GM12878 (cell line): ENCODE measurements around the gene DGKB. TPM values are rescaled to one million over a fixed set of nuclear protein-coding genes. Genes with fewer than 3 reads are reported as not detected.

Experiments used
- ATAC-seq: fragments of 200-7000 bp; cut with Tn5 transposase; 3 replicates; pipeline ENCODE4 v1.9.1; 2020; ENCODE audit warnings: mild to moderate bottlenecking, moderate library complexity
- BruUV-seq: library from RNA; stranded (reverse); fragments of 400-500 nt; replicated peaks from 2 replicates; lab custom pipeline; 2021; lab: Mats Ljungman, UMichigan
- CTCF ChIA-PET: fragments of 300-600 bp; sonication (Branson Sonifier 250); formaldehyde crosslinking; extraction: SDS; loops from one replicate; lab custom pipeline; 2021; ENCODE audit warnings: inconsistent platforms; lab: Yijun Ruan, JAX
- POLR2A ChIA-PET: fragments of 350-600 bp; formaldehyde crosslinking; extraction: SDS; loops from one replicate; lab custom pipeline; 2021; ENCODE audit warnings: inconsistent platforms; lab: Charles Lee
- RAD21 ChIA-PET: fragments of 300-600 bp; sonication (Branson Sonifier 250); formaldehyde crosslinking; loops from one replicate; lab custom pipeline; 2023; ENCODE audit warnings: antibody characterized with exemption; ENCODE audit not compliant: unreplicated experiment; lab: Charles Lee
- SMC1A ChIA-PET: fragments of 300-600 bp; sonication (Branson Sonifier 250); formaldehyde crosslinking; loops from one replicate; lab custom pipeline; 2023; ENCODE audit not compliant: unreplicated experiment, uncharacterized antibody; lab: Charles Lee
- DNase-seq: peaks from one replicate; pipeline ENCODE4 v3.0.0-alpha.2; 2011; ENCODE audit warnings: low read depth, low spot score
- FAIRE-seq: peaks from 3 replicates; lab custom pipeline; 2011; peaks lifted over from hg19 to GRCh38; lab: Jason Lieb, UNC
- H2AFZ ChIP-seq: 2 replicates; pipeline ENCODE4 v1.6.0; 2011; ENCODE audit warnings: low read depth, low read length, control low read depth; ENCODE audit not compliant: control insufficient read depth
- H3K27ac ChIP-seq: 2 replicates; pipeline ENCODE4 v1.5.1; 2011; ENCODE audit warnings: control low read depth; ENCODE audit not compliant: control insufficient read depth, insufficient read depth
- H3K27me3 ChIP-seq, 2 experiments: replicated peaks in 1 of 2; 2 replicates each; pipeline versions ENCODE4 v1.6.0 to v1.6.1; 2011; ENCODE audit warnings: low read length in 1 of 2; ENCODE audit not compliant: control insufficient read depth in 2 of 2, insufficient read depth in 2 of 2
- H3K36me3 ChIP-seq, 2 experiments: 2 replicates each; pipeline ENCODE4 v1.5.1; 2011; ENCODE audit warnings: low read length in 1 of 2; ENCODE audit not compliant: control insufficient read depth in 2 of 2, insufficient read depth in 2 of 2
- H3K4me1 ChIP-seq: 2 replicates; pipeline ENCODE4 v1.6.1; 2011; ENCODE audit warnings: mild to moderate bottlenecking, low read length, moderate library complexity, mixed read lengths; ENCODE audit not compliant: control insufficient read depth, insufficient read depth
- H3K4me2 ChIP-seq: 2 replicates; pipeline ENCODE4 v1.6.0; 2011; ENCODE audit warnings: control low read depth; ENCODE audit not compliant: control insufficient read depth, insufficient read depth
- H3K4me3 ChIP-seq: fragments of 200-600 bp; sonication (generic); 2 replicates; pipeline ENCODE4 v1.5.1; 2016
- H3K79me2 ChIP-seq: 2 replicates; pipeline ENCODE4 v1.6.0; 2011; ENCODE audit warnings: low read length; ENCODE audit not compliant: control insufficient read depth, insufficient read depth
- H3K9ac ChIP-seq: 2 replicates; pipeline ENCODE4 v1.8.0; 2011; ENCODE audit warnings: low read length, control low read depth, mixed read lengths; ENCODE audit not compliant: control insufficient read depth, insufficient read depth
- H3K9me3 ChIP-seq: replicated peaks from 3 replicates; pipeline ENCODE4 v1.5.1; 2011; ENCODE audit warnings: mild to moderate bottlenecking, low read length; ENCODE audit not compliant: control insufficient read depth, insufficient read depth
- H4K20me1 ChIP-seq: 2 replicates; pipeline ENCODE4 v1.6.0; 2011; ENCODE audit not compliant: control insufficient read depth, insufficient read depth
- CBFB ChIP-seq: IDR thresholded peaks from 2 replicates; pipeline ENCODE4 v1.6.1; 2016; ENCODE audit warnings: antibody characterized with exemption, low read depth
- GATAD2B ChIP-seq: fragments of 450-650 bp; conservative IDR thresholded peaks from 2 replicates; pipeline ENCODE4 v1.6.1; 2017; ENCODE audit warnings: low read depth, mild to moderate bottlenecking, moderate library complexity
- HCFC1 ChIP-seq: fragments of 150-350 bp; IDR thresholded peaks from 2 replicates; pipeline ENCODE4 v1.6.1; 2014; ENCODE audit warnings: low read length
- JUNB ChIP-seq: IDR thresholded peaks from 2 replicates; pipeline ENCODE4 v1.6.1; 2016; ENCODE audit warnings: antibody characterized with exemption, mild to moderate bottlenecking
- KDM1A ChIP-seq: fragments of 200-600 bp; sonication (generic); IDR thresholded peaks from 2 replicates; pipeline ENCODE4 v1.6.1; 2016; ENCODE audit warnings: borderline replicate concordance
- NR2C2 ChIP-seq: IDR thresholded peaks from 2 replicates; pipeline ENCODE4 v1.6.1; 2011; ENCODE audit warnings: borderline replicate concordance, low read depth; ENCODE audit not compliant: control insufficient read depth, insufficient read length
- STAT3 ChIP-seq: IDR thresholded peaks from 2 replicates; pipeline ENCODE4 v1.6.1; 2011; ENCODE audit warnings: low read depth, low read length, improper control_type of control experiment
- TCF3 ChIP-seq: IDR thresholded peaks from 2 replicates; pipeline ENCODE4 v1.6.1; 2012; ENCODE audit warnings: low read depth, mild to moderate bottlenecking, low read length, borderline replicate concordance; ENCODE audit not compliant: insufficient read depth
- ZNF274 ChIP-seq: IDR thresholded peaks from one replicate; pipeline ENCODE4 v1.8.0; 2011; ENCODE audit not compliant: insufficient read length, insufficient read depth
- ZNF622 ChIP-seq: fragments of 450-650 bp; IDR thresholded peaks from 2 replicates; pipeline ENCODE4 v1.6.1; 2017; ENCODE audit warnings: mild to moderate bottlenecking, inconsistent platforms
- ZSCAN29 ChIP-seq: fragments of 450-650 bp; IDR thresholded peaks from 2 replicates; pipeline ENCODE4 v1.6.1; 2017; ENCODE audit warnings: mild to moderate bottlenecking, moderate library complexity
- ZZZ3 ChIP-seq: IDR thresholded peaks from 2 replicates; pipeline ENCODE4 v1.6.1; 2011; ENCODE audit warnings: low read depth; ENCODE audit not compliant: control insufficient read depth, insufficient read length
- WGBS: methylation state at CpG from one replicate; pipeline ENCODE4 v1.1.6; 2016; ENCODE audit warnings: low lambda C conversion rate; ENCODE audit not compliant: insufficient replicate concordance, insufficient coverage; ENCODE audit errors: missing lambda C conversion rate; 5-methylcytosine and 5-hydroxymethylcytosine counted together
- in situ Hi-C: fragments of 300-500 bp; cut with MboI; formaldehyde crosslinking; loops from 9 replicates; pipeline ENCODE4 v1.14.3; 2018; ENCODE audit warnings: mixed read lengths
- intact Hi-C: fragments of 100-400 bp; cut with micrococcal nuclease; formaldehyde crosslinking; loops from one replicate; pipeline ENCODE4 v1.14.2; 2022; ENCODE audit not compliant: unreplicated experiment
- polyA plus RNA-seq, 11 experiments: library from polyadenylated mRNA; depleted of rRNA in 4 of 11; unstranded in 6 of 11; stranded (reverse) in 5 of 11; fragments of >200 nt; fragmentation: Nextera tagmentation in 4 of 11; fragmentation: Illumina TruSeq in 1 of 11; extraction: Ambion mirVana in 4 of 11; extraction: Trizol in 1 of 11; gene quantifications; 1 replicate in 1 of 11; 2 replicates in 10 of 11; pipeline versions ENCODE4 v1.2.1 to v1.2.3, GENCODE V29; 2011 to 2016; ENCODE audit warnings: inconsistent platforms in 2 of 11, missing spikeins in 2 of 11, low read depth in 1 of 11
- total RNA-seq, 4 experiments: library from RNA; depleted of rRNA in 3 of 4; stranded (reverse); fragments of >200 nt in 3 of 4; fragmentation: Illumina TruSeq in 1 of 4; extraction: Trizol in 1 of 4; gene quantifications; 2 replicates each; pipeline versions ENCODE4 v1.2.1 to v1.2.3, GENCODE V29; 2013 to 2021
- TF ChIP-seq, protein P1 (sequence below): fragments of 450-650 bp; conservative IDR thresholded peaks from 2 replicates; pipeline ENCODE4 v1.6.1; 2017; ENCODE audit warnings: mild to moderate bottlenecking, moderate library complexity
- TF ChIP-seq, protein P2 (sequence below): fragments of 450-650 bp; IDR thresholded peaks from 2 replicates; pipeline ENCODE4 v1.6.1; 2016; ENCODE audit warnings: mild to moderate bottlenecking, moderate library complexity, borderline replicate concordance
- TF ChIP-seq, protein P3 (sequence below): fragments of 150-350 bp; IDR thresholded peaks from 2 replicates; pipeline ENCODE4 v1.6.1; 2014; ENCODE audit warnings: mild to moderate bottlenecking, low read depth, low read length

The DGKB gene
- total and polyA plus RNA-seq, 10 of the 15 experiments (the other 5 are each of a cell fraction or from before 2014, with no cell fraction given), result 0.02 to 0.10 (median 0.04) TPM; not detected in 6

DNA sequence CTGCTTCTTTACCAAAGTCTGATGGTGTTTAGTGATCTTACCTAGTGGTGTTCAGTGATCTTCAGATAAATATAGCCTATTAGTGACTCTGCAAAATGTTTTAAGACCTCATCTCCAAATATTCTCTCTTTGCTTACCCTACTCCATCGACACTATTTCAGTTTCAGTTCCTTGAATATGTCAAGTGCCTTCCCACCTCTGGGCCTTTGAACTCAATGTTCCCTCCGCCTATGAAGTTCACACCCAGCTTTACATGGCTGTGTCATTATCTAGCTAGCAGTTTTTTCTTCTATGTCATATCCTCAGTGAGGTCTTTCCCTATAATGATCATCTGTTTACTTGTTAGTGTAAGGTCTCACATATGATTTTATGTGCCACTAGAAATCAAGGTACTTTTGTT lies 322.6 kb downstream of the DGKB start (continued):
- TF ChIP-seq, protein P1, sequence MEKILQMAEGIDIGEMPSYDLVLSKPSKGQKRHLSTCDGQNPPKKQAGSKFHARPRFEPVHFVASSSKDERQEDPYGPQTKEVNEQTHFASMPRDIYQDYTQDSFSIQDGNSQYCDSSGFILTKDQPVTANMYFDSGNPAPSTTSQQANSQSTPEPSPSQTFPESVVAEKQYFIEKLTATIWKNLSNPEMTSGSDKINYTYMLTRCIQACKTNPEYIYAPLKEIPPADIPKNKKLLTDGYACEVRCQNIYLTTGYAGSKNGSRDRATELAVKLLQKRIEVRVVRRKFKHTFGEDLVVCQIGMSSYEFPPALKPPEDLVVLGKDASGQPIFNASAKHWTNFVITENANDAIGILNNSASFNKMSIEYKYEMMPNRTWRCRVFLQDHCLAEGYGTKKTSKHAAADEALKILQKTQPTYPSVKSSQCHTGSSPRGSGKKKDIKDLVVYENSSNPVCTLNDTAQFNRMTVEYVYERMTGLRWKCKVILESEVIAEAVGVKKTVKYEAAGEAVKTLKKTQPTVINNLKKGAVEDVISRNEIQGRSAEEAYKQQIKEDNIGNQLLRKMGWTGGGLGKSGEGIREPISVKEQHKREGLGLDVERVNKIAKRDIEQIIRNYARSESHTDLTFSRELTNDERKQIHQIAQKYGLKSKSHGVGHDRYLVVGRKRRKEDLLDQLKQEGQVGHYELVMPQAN, result no peak
- TF ChIP-seq STAT3, result no peak
- TF ChIP-seq TCF3, result no peak

DNA sequence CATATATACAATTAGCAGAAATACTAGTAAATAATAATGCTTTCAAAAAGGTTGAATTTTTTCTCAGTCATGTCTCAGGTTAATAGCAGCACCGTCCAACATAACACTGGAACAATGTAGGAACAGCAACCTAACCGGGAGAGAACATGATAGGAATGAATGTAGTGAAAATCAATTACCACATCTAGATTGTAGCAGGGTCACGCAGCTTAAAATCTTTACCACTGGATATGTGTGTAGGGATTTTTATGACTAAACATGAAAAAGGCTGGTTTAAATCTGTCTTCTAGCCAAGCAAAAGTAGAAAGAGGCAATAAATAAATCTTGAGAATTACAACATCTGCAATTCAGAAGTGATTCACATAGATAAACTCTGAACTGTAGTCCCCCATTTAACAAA lies 326.0 kb downstream of the DGKB start:
- ChIA-PET POLR2A (no interaction called here), SMC1A (no interaction called here)
- FAIRE-seq, result no peak
- TF ChIP-seq KDM1A (no peak), ZSCAN29 (no peak), GATAD2B (no peak), JUNB (no peak), ZNF622 (no peak), CBFB (no peak), NR2C2 (no peak), HCFC1 (no peak), TCF3 (no peak), ZNF274 (no peak), ZZZ3 (no peak)
- TF ChIP-seq, protein P2, sequence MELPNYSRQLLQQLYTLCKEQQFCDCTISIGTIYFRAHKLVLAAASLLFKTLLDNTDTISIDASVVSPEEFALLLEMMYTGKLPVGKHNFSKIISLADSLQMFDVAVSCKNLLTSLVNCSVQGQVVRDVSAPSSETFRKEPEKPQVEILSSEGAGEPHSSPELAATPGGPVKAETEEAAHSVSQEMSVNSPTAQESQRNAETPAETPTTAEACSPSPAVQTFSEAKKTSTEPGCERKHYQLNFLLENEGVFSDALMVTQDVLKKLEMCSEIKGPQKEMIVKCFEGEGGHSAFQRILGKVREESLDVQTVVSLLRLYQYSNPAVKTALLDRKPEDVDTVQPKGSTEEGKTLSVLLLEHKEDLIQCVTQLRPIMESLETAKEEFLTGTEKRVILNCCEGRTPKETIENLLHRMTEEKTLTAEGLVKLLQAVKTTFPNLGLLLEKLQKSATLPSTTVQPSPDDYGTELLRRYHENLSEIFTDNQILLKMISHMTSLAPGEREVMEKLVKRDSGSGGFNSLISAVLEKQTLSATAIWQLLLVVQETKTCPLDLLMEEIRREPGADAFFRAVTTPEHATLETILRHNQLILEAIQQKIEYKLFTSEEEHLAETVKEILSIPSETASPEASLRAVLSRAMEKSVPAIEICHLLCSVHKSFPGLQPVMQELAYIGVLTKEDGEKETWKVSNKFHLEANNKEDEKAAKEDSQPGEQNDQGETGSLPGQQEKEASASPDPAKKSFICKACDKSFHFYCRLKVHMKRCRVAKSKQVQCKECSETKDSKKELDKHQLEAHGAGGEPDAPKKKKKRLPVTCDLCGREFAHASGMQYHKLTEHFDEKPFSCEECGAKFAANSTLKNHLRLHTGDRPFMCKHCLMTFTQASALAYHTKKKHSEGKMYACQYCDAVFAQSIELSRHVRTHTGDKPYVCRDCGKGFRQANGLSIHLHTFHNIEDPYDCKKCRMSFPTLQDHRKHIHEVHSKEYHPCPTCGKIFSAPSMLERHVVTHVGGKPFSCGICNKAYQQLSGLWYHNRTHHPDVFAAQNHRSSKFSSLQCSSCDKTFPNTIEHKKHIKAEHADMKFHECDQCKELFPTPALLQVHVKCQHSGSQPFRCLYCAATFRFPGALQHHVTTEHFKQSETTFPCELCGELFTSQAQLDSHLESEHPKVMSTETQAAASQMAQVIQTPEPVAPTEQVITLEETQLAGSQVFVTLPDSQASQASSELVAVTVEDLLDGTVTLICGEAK, result no peak
- TF ChIP-seq, protein P3, sequence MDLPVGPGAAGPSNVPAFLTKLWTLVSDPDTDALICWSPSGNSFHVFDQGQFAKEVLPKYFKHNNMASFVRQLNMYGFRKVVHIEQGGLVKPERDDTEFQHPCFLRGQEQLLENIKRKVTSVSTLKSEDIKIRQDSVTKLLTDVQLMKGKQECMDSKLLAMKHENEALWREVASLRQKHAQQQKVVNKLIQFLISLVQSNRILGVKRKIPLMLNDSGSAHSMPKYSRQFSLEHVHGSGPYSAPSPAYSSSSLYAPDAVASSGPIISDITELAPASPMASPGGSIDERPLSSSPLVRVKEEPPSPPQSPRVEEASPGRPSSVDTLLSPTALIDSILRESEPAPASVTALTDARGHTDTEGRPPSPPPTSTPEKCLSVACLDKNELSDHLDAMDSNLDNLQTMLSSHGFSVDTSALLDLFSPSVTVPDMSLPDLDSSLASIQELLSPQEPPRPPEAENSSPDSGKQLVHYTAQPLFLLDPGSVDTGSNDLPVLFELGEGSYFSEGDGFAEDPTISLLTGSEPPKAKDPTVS, result no peak

More for the DNA sequence above, 326.0 kb downstream of the DGKB start:
- intact Hi-C loops (no loop called here), in situ Hi-C loops (no loop called here)
- Histone ChIP-seq H3K27ac (no peak overlapping the region), H3K4me3 (no peak overlapping the region), H3K4me1 (no peaks in the 10 kb centered on the region), H3K27me3 (no peaks in the 10 kb centered on the region), H2AFZ (no peak overlapping the region), H3K9ac (no peak overlapping the region), H3K36me3 (no peaks in the 10 kb centered on the region), H3K79me2 (no peaks in the 10 kb centered on the region), H3K4me2 (no peak overlapping the region), H3K9me3 (no peaks in the 10 kb centered on the region), H4K20me1 (no peaks in the 10 kb centered on the region)
- 54% methylated on average over 3 of the region's 3 CpGs for WGBS
- ATAC-seq, result no peak
- BruUV-seq, result no TSS peak
- no peak for DNase-seq
- ChIA-PET RAD21 (no interaction called here), CTCF (no interaction called here)
